GM12801 (cell line): ENCODE results near the gene NSUN2.

Source experiments
- TF ChIP-seq, protein P1 (sequence below): IDR thresholded peaks from one replicate; pipeline ENCODE4 v1.5.1; 2011; ENCODE audit warnings: control low read depth; ENCODE audit not compliant: insufficient read length; ENCODE audit errors: extremely low read depth

The NSUN2 gene

DNA sequence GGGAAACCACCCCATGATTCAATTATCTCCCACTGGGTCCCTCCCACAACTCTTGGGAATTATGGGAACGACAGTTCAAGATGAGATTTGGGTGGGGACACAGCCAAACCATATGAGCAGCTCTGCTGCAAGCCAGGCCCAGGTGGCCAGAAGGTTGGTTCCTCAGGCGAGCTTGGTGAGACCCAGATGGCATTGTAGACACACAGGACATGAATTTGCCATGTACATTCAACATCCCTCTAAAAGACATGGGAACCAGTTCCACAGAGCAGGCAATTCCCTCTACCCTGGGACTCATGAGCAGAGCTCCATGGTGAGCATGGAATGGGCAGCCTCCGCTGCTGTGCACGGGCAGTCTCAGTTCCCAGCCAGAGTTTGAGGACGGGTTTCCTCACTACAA is 53.3 kb downstream of the NSUN2 start:
- TF ChIP-seq, protein P1, sequence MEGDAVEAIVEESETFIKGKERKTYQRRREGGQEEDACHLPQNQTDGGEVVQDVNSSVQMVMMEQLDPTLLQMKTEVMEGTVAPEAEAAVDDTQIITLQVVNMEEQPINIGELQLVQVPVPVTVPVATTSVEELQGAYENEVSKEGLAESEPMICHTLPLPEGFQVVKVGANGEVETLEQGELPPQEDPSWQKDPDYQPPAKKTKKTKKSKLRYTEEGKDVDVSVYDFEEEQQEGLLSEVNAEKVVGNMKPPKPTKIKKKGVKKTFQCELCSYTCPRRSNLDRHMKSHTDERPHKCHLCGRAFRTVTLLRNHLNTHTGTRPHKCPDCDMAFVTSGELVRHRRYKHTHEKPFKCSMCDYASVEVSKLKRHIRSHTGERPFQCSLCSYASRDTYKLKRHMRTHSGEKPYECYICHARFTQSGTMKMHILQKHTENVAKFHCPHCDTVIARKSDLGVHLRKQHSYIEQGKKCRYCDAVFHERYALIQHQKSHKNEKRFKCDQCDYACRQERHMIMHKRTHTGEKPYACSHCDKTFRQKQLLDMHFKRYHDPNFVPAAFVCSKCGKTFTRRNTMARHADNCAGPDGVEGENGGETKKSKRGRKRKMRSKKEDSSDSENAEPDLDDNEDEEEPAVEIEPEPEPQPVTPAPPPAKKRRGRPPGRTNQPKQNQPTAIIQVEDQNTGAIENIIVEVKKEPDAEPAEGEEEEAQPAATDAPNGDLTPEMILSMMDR = no peak

DNA sequence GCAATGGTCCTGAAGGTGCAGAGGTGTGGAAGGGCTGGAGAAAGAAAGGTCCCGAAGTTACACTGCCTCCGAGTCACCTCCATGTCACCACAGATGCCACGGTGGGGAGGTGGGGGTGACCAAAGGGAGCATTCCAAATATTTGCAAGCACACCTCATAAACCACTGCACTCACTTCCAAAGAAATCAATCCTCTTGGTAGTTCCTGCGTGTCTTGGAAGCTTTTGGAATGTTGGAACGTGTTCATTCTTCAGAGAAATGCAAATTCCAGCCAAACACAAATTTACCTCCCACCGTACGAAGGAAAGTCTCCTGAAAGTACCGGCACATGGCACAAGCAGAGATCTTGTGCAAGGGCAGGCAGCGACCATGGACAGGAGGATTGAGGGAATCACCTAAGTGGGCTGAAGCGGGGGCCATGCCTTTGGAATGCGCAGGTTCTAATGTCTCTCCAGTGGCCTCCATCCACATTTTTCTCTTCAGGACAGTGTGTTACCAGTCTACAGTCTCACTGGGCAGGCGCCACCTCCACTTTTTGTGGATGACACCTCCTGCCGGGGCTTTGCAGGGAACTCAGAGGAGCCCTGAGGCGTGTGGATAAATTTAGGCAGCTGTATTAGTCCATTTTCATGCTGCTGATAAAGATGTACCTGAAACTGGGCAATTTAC is 54.0 kb downstream of the NSUN2 start:
- TF ChIP-seq, protein P1 = no peak

DNA sequence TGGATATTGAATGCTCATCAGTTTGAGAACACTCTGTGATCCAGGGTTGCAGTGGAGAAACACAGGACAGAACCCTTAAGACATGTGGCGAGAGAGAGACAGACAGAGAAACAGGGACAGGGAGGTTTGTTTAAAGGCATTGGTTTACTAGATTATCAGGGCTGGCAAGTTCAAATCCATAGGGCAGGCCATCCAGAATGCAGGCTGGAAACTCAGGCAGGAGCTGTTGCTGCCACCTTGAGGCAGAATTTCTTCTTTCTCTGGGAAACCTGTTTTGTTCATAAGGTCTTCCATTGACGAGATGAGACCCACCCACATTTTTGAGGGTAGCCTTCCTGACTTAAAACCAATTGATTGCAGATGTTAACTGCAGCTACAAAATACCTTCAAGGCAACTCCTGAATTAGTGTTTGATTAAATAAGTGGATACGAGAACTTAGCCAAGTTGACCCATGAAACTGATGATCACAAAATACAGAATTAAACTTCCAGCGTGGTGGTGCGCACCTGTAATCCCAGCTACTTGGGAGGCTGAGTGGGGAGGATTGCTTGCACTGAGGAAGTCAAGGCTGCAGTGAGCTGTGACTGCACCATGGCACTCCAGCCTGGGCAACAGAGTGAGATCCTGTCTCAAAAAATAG is 55.9 kb downstream of the NSUN2 start:
- TF ChIP-seq, protein P1 = no peak

DNA sequence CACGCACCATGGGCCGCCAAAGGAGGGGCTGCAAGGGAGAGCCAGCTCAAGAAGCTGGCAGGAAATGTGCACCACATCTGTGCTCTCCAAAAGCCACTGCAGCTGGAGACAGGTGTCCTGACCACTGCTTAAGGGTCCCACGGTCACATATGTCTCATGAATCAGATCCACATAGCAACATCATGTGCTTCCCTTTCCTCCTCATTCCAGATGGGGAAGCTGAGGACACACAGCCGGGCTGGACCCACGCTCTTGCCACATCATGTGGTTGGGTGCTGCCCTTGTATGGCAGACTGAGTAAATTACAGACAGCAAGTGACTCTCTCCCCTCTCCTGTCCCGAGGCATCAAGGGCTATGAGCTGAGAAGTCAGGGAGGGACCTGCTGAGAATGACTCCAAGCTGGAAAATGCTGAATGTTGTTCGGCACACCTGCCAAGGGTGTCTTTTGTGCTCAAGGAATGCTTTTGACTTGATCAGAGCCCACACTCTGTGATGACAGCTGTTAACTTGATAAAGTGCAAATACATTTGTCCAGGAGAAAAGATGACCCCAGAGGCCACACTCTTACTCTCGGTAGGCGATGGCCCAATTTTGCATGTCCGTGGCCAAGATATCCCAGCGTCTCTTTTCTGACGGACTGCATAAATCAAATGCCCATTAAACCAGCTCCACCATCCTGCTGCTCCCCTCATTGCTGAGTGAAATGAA is 58.2 kb downstream of the NSUN2 start:
- TF ChIP-seq, protein P1 = no peak

DNA sequence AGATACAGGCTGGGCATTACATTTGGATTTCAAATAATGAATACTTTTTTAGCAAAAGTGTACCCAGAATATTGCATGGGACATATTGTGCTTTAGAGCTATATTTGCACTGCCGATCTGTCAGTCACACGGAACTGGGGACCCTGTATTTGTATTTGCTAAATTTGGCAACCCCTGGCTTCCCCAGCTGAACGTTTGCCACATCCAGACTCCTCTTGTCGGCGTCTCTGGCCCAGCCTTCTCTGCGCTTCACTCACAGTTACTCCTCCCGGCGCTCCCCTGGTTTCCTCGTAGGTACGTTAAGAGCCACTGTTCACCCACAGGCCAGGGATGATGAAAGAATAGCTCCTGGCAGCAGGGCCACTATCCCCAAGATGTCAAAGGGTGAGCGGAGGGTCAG is 58.7 kb downstream of the NSUN2 start:
- TF ChIP-seq, protein P1 = no peak

DNA sequence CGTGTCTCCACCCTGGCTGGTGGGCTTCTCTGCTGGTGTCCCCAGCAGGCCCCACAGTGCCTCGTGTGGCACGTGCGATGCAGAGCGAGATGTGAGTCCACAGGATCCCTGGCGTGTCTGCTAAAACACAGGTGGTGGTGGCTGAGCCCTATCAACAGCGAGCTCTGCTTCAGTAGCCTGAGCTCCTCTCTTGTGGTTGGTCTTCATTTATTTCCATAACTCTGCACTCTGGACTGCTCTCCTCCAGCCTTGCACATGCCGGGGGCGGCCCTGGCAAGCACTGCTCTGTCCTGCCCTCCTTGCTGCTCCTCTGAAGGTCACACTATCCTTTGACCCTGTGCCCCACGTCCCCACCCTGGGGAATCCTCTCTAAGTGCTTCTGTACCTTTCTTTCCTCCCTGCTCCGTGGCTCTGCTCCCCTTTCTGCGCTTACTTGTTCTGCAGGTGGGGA is 59.2 kb downstream of the NSUN2 start:
- TF ChIP-seq, protein P1 = no peak

DNA sequence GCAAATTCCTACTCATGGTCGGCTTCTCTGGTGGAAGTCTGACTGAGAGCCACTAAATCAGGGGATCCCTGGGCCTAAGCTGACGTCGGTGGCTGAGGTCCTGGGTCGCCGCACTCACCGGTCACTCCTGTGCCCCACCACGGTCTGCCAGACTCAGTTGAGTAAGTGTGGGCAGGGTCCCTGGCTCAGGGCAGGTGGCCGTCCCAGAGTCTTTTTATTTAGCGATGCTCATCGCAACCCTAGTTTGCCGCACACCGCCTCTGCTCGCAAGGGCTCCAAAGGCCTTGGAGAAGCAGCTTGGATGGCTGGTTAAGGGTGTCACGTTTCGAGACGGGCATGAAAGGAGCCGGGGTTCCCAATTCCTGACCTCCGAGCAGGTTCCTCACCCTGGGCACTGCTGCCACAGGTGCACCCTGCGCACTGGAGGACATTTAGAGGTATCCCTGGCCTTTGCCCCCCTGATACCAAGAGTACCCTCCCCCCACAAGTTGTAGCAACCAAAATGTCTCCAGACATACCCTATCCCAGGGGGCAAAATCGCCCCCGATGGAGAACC is 59.9 kb downstream of the NSUN2 start:
- TF ChIP-seq, protein P1 = no peak
